Stimulated activated CD4-positive, alpha-beta T cell treated with anti-CD3 and anti-CD28 coated beads, Interleukin-15, amount 100 ng/mL, for 1 hour (primary cell): Measurements from ENCODE around the gene KLHL35.

Source experiments
- DNase-seq, 2 donors: peaks; one replicate each; pipeline ENCODE4 v3.0.0-alpha.2; 2020; ENCODE audit warnings: low read depth in 1 of 2, low spot score in 1 of 2

The KLHL35 gene

GRCh38 chr11:75469785-75470405, 36.9 kb upstream of the KLHL35 start:
- DNase-seq = no peak

GRCh38 chr11:75468534-75469340, 35.7 kb upstream of the KLHL35 start:
- no peak for DNase-seq

GRCh38 chr11:75467881-75468280, 34.9 kb upstream of the KLHL35 start:
- DNase-seq = no peak

GRCh38 chr11:75467311-75467710, 34.3 kb upstream of the KLHL35 start:
- DNase-seq = no peak

- DNase-seq = no peak
Observed at GRCh38 chr11:75465701-75466531, 32.9 kb upstream of the KLHL35 start.

- no peak for DNase-seq
Observed at GRCh38 chr11:75463106-75463774, 30.2 kb upstream of the KLHL35 start.

GRCh38 chr11:75462117-75462653, 29.2 kb upstream of the KLHL35 start:
- no peak for DNase-seq

GRCh38 chr11:75461151-75461550, 28.1 kb upstream of the KLHL35 start:
- no peak for DNase-seq

GRCh38 chr11:75456596-75457183, 23.7 kb upstream of the KLHL35 start:
- no peak for DNase-seq

GRCh38 chr11:75454987-75455386, 22.0 kb upstream of the KLHL35 start:
- no peak for DNase-seq

GRCh38 chr11:75453916-75454655, 21.1 kb upstream of the KLHL35 start:
- no peak for DNase-seq

- peak in 1 of 2 donors; percentile 14 for DNase-seq
Observed at GRCh38 chr11:75450826-75451821, 18.1 kb upstream of the KLHL35 start.

GRCh38 chr11:75450236-75450635, 17.2 kb upstream of the KLHL35 start:
- no peak for DNase-seq

GRCh38 chr11:75449776-75450175, 16.8 kb upstream of the KLHL35 start:
- no peak for DNase-seq

GRCh38 chr11:75449271-75449670, 16.3 kb upstream of the KLHL35 start:
- DNase-seq = no peak

GRCh38 chr11:75447415-75447814, 14.4 kb upstream of the KLHL35 start:
- no peak for DNase-seq

- peak; percentile 48 to 68 for DNase-seq
Observed at GRCh38 chr11:75445315-75445953, 12.4 kb upstream of the KLHL35 start.

- DNase-seq = no peak
Observed at GRCh38 chr11:75443043-75443442, 10.0 kb upstream of the KLHL35 start.
